Stimulated activated CD8-positive, alpha-beta memory T cell treated with anti-CD3 and anti-CD28 coated beads, Interleukin-4, amount 100 ng/mL, for 4 hours (primary cell): ENCODE data around the gene MYOM1.

Experiments
- DNase-seq, 2 donors: peaks; one replicate each; pipeline ENCODE4 v3.0.0-alpha.2; 2020; ENCODE audit warnings: low read depth in 2 of 2, low spot score in 1 of 2

MYOM1 gene

DNA sequence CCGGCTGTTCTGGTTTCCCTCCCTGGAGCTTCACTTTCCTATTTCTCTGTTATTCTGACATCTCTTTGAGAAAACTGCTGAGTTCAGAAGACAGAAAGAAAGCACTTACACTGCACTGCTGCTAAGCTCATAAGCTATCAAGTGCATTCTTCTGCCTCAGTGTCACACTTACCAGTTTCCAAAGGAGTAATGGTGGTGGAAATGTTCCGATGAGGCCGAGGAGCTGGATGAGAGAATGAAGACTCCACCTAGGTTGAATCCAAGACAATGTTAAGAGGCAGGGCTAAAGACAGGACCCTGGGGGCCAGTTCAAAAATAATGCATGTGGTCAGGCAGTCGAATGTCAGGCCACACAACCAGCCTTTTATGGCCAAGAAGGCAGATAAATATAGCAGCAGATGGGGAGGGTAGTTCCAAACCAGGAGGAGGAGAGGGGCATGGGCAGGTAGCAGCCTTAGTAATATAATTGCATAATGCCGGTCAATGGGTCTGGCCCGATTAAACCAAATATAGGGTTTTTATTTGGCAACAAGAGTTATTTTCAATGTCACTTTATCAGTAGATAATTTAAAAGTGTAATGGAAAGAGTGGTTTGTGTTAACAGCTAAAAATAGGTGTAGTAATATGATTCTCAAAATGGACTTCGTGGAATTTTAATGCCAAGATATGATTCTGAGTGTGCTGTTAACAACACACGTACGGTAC, at the start of gene MYOM1:
TSS of gene MYOM1 (minus strand) at position 338 of the 705 bp plus-strand sequence. CDS start 4,745 bp downstream, outside the sequence.
- DNase-seq = no peak

DNA sequence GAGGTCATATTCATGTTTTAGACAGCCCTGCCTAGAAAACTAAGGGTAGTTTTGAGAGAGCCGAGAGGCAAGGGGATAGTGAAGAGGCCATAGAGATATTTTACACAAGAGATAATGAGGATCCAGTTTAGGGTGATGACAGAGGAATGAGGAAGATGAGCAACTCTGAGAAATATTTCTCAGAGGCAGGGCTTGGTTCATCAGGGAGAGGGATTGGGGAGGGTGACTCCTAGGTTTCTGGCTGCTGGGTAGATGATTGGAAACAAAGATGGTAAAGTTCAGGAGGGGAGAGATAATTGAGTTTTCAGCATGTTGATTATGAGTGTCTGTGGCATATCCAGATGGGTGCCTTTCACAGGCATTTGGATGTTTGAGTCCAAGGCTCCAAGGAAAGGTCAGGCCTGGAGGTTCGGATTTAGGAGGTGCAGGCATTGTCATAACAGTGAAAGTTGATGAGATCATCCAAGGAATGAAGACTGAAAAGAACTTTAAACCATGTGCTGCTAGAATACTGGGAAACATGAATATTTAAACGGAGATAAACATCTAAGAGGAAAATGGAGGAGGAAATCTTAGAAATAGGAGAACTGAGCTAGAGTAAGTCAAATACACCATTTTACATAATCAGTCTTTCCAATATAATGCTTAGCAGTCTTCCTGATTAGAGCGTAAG, 49.6 kb upstream of the MYOM1 start:
- DNase-seq = no peak

DNA sequence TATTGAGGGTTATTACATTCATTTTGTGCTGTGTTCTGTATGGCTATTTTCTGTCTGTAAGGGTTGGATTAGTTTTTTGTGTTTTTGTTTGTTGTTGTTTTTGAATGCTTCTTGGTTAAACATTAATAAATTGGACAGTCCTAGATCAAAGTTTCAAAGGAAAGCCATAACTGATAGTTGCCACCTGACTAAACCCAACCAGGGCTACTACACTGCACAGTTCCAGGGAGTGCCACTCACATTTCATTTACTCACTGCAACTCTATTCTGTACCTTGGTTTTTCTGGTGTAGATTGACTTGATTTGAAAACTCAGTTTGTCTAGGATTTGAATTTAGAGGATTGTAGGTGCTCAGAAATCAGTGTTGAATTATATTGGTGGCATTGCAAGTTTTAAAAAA, 48.5 kb upstream of the MYOM1 start:
- no peak for DNase-seq

DNA sequence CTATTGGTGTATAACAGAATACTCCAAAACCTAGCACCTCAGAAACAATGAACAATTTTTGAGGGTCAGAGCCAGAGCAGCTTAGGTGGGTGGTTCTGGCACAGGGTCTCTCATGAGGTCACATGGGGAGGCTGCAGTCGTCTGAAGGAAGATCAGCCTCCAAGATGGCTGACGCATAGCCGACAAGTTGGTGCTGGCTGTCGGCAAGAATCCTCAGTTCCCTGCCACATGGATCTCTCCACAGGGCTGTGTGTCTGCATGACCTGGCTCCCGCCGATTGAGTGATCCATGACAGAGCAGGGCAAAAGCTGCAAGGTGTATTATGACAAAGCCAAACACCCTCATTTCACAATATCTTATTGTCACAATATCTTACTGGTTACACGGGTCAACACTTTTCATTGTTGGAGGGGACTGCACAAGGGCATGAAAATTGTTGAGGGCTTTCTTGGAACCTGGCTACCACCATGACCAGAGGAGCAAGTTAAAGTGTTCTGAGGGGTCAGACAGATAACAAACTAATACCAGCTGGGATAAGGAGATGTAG, 46.4 kb upstream of the MYOM1 start:
- DNase-seq = no peak

DNA sequence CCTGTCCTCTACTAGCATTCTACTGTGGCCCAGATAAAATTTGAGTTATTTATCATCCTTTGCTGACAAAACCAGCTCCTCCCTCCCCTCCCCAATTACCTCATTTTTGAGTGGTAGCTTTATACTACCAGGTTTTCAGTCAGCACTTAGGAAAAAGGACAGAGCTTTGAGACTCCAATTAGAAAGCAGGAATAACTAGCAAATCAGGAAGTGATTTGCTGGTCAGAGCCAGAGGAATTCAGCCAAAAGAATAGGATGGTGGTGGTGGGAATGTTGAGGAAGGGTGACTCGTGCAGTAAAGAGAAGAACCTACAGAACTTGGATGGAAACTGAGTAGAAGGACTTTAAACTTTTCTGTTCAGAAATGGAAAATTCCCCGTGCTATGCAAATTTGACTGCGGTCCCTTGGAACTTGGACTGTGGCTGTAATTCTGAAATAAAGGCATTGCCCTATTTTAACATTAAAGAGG, 45.8 kb upstream of the MYOM1 start:
- DNase-seq = no peak

DNA sequence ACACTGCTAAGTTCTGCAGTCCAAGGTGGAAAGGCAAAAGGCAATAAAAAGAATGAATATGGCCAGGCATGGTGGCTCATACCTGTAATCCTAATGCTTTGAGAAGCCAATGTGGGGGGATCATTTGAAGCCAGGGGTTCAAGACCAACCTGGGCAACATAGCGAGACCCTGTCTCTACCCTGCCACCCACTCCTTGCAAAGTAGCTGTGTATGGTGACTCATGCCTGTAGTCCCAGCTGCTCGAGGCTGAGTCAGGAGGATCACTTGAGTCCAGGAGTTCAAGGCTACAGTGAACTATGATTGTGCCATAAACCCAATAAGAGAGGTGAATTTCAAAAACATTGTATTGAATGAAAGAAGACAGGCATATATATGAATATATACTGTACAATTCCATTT, 44.6 kb upstream of the MYOM1 start:
- no peak for DNase-seq

DNA sequence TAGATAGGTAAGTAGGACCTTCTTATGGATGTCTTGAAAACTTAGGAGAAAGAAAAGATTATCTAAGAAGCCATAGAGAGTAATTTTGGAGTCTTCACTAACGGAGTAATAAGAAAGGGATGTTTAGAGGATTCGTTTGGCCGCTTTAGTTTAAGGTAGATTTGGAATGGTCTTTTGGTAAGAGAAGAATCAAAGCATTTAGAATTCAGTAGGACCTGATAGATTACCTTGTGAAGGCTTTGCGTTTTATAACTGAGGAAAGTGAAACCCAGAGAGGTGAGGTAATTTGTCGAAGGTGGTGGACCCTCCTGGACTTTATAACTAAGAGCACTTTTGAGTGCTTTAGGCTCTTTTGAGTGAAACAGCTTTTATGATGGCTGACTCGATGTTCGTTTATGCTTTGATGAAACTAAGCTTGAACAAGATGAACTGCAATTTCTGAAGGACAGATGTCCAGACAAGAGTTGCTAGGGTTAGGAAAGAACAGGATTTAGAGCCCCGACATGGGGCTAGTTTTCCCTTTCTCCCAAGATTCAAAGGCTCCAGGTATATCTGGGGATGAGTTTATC, 43.4 kb upstream of the MYOM1 start:
- no peak for DNase-seq

DNA sequence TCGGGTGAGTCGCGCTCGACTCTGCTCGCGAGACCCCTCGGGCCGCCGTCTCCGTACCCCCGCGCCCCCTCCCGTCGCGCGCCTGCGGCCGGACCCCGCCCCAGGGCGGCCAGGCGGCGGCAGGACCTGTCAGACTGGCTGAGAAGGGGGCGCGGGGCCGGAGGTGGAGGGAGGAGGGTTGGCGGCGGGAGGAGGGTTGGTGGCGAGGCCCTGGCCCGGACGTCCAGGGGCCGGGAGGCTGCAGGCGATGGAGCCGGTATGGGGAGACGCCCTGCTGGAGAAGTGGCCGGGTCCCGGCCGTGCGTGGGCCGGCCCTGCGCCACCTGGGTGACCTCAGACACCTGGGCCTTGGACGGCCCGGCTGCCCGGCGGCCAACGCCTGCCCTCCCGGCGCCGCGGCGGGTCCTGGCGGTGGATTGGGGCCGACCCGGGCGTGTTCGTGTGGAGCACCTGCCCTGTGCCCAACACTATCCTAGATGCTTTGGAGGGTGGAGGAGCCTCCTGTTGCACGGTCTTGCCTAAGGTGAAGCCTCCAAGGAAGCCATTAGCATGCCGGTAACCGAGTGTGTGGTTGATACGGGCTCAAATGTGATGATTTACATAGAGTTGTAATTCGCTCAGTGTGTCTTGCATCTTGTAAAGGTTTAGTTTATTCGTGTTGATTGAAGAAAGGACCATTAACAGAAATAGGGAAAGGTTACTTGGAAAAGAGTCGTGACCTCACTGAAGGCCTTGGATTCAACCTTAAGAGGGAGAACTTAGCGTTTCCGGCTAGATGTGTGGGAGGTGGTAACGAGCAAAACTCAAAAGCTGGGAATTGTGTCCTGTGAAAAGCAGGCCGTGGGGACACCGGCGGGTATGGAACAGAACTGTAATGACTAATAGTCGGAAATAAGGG, 42.7 kb upstream of the MYOM1 start:
- DNase-seq = no peak

DNA sequence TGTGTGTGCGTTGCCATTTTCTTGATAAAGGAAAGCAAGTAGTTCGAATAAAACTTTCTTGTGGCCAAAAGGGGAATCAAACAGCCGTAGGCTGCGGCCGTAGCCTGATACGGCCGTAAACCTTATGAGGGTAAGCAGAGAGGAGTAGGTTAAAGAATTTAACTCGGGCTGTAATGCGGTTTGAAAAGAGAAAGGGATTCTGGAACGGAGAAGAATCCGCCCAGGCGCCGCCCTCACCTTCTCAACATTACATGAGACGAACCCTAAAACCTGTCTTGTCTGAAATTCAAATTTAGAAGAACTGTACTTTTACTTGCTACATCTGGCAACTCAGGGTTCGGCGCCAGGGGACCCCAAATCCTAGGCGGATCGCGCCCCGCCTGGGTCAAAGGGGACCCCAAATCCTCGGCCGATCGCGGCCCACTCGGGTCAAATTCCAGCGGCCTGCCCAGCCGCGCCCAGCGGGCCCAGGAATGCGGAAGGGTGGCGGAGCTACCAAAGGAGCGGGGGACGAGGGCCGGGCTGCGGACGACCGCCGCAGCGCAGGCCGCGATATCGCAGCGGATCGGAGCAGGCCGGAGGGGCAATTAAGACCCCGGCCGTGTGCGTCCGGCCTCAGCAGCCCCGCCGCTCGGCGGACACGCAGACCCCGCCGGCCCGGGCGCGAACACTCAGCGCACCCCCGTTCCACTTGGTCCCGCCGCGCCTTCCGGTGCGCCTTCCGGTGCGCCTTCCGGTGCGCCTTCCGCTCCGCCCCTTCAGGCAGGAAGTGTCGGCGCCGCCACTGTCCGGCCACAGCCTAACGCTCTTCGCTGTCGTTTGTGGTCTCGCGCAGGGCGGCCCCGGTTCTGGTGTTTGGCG, 41.8 kb upstream of the MYOM1 start, which contains the start of gene MYL12B:
TSS of gene MYL12B (plus strand) at position 761 of the 861 bp plus-strand sequence. CDS start 10,766 bp downstream, outside the sequence.
- DNase-seq = peak; percentile 35 to 57

DNA sequence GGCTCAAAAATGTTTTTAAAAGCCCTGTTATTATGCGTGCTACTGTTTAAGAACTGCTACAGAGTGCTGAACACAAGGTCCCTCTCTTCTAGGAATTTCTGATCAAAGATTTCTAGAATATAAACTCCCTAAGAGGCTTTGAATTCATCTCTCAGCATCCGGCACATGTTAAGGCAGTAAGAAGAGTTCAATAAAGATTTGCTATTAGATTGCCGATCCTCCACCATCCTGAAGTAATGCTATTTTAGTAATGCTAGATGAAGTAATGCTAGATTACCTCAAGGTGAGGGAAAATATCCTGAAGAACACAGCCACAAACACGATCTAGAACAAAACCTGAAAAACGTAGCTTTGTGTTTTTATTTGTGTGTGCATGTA, 41.2 kb upstream of the MYOM1 start:
- no peak for DNase-seq

DNA sequence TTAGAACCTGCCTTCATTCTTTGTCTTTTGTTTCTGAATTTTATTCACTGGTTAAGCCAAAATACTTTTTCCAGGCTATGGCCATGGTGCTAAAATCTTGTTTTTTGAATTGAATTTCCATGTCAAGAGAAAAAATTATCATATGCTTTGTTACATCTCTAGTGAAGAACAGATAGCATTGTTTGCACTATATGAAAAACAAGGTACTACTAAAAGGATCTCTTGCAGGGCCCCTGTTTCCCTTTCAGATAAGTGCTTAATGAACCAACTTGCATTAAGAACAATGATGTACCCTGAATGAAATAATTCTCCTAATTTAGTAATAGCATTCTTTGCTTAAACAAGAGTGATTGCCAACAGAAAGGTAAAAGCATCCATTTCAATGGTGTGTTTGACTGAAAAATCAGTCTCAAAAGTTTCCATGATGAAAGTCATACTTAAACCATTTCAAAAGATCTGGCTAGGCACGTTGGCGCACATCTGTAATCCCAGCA, 37.9 kb upstream of the MYOM1 start:
- no peak for DNase-seq

DNA sequence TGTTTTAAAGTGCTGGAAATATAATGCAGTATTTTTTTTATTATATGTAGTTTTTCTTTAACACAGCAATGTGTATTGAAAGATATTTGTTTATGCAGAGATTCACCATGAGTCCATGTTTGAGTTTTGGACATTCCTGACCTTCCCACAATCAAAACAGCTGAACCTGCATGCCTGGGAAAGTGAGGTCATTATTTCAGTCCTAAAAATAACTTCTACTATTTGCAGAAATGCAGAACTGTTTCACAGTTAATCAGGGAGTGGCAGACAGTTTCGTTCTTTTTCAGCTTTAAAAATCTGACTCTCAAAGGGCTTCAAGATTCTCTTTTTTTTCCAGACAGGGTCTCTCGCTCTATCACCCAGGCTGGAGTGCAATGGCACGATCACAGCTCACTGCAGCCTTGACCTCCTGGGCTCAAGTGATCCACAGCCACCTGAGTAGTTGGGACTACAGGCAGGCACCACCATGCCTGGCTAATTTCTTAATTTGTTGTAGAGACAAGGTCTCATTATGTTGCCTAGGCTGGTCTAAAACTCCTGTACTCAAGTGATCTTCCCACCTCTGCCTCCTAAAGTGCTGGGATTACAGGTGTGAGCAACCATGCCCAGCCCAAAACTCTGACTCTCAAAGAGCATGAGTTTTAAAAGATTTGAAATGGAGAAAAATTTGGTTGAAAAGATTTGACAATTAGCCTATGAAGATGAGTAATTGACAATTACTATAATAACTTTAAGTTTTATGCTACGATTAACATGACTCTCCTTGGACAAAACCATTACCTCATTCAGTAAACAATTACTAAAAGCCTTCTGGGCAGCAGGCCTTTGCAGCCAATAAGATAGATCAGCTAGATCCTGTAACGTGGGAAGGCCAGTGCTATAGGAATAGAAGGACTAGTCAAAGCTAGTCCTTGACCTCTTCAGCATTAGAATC, 37.2 kb upstream of the MYOM1 start:
- no peak for DNase-seq

DNA sequence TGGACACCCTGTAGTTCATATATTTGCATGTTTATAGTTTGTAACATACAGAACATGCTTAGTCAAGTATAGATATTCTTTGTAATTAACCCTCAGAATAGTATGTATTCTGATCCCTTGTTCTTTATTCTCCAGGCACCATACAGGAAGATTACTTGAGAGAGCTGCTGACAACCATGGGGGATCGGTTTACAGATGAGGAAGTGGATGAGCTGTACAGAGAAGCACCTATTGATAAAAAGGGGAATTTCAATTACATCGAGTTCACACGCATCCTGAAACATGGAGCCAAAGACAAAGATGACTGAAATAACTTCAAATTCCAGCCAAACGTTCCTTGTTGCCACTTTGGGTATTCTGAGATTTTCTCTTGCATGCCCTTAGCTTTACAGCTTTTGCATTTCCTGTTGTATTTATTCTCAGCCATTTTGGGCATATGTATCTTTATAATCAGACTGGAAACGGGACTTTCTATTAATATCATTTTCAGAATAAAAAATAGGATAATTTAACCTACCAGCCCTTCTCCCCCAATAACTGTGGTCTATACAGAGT, 35.9 kb upstream of the MYOM1 start:
- no peak for DNase-seq

DNA sequence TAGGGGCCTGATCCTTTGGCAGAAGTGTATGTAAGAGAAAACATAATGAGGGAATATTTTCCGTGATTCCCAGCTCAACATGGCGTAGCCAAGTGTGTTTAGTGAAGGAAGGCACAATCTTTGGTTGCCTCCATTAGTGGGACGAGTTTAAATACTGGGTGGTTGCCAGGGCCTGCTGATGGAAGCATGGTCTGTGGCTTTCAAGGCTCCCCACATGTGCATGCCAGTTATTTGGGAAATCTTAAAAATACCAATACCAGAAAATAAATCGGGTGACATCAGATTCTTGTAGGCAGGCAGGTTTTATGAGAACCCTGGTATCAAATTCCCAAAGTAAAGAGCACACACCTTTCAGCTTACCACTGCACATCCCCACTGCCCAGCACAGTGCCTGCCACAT, 35.0 kb upstream of the MYOM1 start:
- DNase-seq = no peak

DNA sequence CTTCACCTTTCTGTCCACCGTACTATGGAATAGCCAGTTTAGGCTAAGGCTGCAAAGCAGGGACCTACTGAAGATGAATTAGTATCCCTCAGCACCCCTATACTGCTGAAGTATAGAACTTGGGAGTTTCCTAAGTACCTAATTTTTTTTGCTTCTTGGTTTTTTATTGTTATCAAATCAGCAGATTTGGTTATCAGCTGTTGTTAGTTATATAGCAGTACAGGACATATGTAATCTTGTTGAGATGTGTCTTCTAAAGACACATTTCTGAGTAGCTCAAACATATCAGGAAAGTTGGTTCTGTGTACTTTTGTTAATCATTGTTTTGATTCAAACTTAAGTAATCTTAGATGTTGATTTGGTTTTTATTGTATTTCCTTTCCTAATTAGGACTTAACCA, 33.1 kb upstream of the MYOM1 start:
- DNase-seq = no peak

DNA sequence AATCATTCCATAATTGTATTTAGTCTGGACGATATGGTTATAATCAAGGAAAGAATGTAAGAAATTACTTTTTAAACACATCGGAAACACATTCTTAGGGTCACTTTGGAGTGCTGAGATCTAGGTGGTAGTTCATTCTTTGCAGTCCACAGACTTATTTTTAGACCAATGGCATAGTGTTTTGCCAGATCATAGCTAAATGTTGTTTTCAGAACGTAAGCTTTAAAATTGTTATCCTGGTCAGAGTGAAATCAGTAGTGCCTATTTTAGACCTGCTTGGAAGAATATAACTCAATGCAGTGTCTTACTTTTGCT, 32.2 kb upstream of the MYOM1 start:
- no peak for DNase-seq

DNA sequence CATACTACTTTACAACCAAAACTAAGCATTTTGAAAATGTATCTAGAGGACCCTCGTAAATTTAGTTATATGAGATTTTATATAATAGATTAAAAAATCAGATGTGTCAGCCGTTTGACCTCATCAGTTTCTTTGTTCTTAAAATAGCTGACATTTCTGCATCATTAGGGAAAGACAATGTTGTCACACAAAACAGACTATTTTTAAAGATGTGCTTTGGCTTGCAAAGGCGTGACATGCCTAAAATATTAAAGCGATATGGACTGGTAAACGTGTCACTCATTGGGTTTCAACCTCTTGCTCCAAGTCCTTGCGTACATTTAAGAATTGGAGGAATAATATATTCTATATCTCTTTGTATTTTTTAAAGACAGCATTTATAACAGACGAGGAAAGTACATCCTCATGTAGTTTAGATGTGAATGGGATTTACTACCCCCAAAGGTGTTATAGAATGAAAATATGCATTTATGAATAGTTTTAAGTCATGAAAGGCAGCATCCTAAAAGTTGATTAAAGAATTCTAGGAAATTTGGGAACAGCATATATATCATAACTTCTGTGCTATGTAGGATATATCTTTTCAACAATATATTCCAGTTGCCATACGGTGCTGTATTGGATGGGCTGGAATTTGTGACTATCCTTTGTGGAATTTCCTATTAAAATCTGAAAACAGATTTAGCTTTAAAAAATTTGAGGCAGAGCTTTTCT, 31.6 kb upstream of the MYOM1 start:
- DNase-seq = no peak
